Posterior cingulate gyrus (tissue), 11 donors: ENCODE data around the gene HMCN2.
"Not testable (repeated sequence)": the region's sequence is repeated elsewhere in the genome, so short reads cannot be mapped to it uniquely, and the experiment has no call there.

ENCODE experiments used
- DNase-seq, 10 donors: peaks; one replicate each; pipeline versions ENCODE4 v3.0.0 to v3.0.0-alpha.2; 2020 to 2021; ENCODE audit warnings: mixed read lengths in 3 of 10
- intact Hi-C: fragments of 100-400 bp; cut with DNase I; formaldehyde crosslinking; loops from one replicate; pipeline ENCODE4 v1.15.1; 2023

Gene HMCN2

GRCh38 chr9:130323051-130323745 lies 57.6 kb downstream of the HMCN2 start:
- no peak for DNase-seq
- intact Hi-C loops = no loop called here

DNA sequence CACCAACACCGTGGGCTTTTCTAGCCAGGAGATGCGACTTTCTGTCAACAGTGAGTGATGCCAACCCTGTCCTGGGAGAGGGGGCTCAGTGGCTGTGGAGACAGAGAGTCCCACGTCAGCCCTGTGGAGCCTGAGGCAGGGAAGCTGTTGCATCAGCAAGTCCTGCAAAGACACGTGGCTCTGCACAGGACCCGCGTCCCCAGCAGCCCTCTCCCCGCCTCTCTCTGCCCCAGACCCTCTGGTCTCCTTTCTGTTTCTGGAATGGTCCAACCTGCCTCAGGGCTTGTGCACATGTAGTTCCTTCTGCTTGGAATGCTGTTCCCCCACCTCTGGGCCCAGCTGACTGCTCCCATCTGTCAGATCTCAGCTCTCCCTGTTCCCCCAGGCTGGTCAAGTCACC lies 60.4 kb downstream of the HMCN2 start:
- DNase-seq = no peak
- intact Hi-C loops = no loop called here

DNA sequence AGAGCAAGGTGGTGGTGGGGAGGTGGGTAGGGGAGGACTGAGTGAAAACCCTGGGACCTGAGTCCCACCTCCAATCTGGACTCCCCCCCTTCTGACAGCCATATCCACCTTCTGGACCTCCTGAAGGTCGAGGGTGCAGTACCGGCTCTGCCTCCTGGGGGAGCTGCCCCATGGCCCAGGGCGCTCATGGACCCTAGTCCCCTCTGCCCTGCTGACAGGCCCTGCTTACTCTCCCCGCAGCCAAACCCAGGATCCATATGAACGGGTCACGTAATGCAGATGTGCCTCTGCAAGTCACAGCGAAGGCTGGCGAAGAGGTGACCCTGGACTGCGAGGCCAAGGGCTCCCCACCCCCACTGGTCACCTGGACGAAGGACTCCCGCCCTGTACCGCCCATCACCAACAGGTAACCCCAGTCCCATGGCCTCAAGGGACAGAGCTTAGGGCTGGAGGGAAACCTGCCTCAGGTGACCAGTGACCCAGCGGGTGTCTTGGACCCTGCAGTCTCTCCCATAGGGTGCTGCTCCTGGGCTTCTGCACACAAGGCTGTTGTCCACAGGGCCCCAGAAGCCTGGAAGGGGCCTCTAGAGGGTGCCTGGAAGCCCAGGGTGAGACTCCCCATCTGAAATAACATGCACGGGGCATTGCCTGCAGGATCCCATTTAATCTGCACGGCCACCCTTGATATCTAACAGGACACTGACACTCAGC lies 61.7 kb downstream of the HMCN2 start:
- DNase-seq = no peak
- intact Hi-C loops = no loop called here

GRCh38 chr9:130327781-130328348 lies 62.3 kb downstream of the HMCN2 start:
- intact Hi-C loops = no loop called here
- no peak for DNase-seq

- intact Hi-C loops = no loop called here
- DNase-seq = no peak
Measured at GRCh38 chr9:130328349-130328801, 62.8 kb downstream of the HMCN2 start.

- intact Hi-C loops = no loop called here
- no peak for DNase-seq
Measured at GRCh38 chr9:130329061-130329460, 63.5 kb downstream of the HMCN2 start.

DNA sequence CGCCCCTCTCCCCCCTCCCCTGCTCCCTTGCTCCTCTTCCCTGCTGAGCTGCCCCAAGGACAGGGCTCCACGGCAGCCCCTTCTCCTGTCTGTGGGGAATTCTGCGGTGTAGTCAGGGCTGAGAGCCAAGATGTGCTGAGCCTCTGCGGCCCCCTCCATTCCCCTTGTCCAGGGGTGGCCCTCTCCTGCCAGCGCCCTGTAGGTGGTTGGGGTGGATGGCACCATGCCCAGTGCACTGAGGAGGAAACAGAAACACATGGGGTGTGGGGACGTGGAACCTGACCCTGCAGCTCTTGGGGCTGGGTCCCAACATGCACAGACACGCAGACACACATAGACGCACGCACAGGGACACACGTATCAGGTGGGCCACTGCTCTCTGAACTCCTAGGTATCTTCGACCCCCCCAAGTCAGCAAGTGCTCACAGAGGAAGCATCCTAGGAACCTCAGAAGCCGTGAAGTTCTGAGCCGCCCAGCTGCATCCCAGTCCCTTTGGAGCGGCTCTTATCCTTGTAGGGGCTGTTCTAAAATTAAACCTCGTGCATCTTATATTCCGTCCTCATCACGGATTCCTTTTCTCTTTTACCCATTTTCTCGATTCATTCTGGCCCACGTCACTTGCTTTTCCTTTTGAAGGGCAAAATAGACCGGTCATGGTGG lies 64.8 kb downstream of the HMCN2 start:
- intact Hi-C loops = no loop called here
- DNase-seq = no peak

GRCh38 chr9:130331061-130331460 lies 65.5 kb downstream of the HMCN2 start:
- DNase-seq = no peak
- intact Hi-C loops = no loop called here

DNA sequence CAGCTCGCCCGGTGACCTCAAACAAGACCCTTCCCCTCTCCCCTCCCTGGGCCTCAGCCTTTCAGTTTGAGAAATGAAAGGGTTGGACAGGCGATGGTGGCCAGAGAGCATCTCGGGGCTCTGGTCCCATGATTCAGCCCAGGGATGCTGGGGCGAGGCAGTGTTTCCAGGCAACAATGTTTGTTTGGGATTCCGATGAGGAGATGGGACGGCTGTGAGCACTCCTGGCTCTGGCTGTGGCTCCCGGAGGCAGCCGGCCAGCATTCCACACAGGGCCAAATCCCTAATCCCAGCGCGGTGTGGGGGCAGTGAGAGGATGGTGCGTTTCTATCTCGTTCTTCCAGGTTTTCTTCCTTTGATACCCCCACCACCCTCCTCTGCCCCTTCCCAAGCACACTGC lies 66.0 kb downstream of the HMCN2 start:
- DNase-seq = peak in 1 of 10 donors; percentile 4
- intact Hi-C loops = no loop called here

- DNase-seq = no peak
- intact Hi-C loops = no loop called here
Measured at GRCh38 chr9:130332384-130332926, 66.9 kb downstream of the HMCN2 start.

GRCh38 chr9:130333041-130333711 lies 67.6 kb downstream of the HMCN2 start:
- intact Hi-C loops = no loop called here

GRCh38 chr9:130333712-130334062 lies 68.1 kb downstream of the HMCN2 start:
- no peak for DNase-seq
- intact Hi-C loops = no loop called here

More at GRCh38 chr9:130333041-130333711, 67.6 kb downstream of the HMCN2 start:
- no peak for DNase-seq

DNA sequence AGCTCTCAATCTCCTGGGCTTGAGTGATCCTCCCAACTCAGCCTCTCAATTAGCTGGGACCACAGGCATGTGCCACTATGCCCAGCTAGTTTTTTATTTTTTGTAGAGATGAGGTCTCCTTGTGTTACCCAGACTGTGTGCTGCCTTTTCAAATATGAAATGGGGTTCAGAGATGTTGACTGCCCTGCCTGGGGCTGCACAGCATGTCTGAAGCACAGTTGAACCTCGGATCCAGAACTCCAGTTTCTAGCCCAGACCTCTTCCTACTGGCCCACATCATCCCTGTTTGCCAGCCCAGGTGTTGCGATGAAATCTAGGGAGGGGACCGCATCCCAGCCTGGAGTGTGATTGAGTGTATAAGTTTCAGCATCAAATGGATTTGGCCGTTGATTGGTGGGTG lies 69.4 kb downstream of the HMCN2 start:
- no peak for DNase-seq
- intact Hi-C loops = no loop called here

GRCh38 chr9:130336027-130336610 lies 70.6 kb downstream of the HMCN2 start:
- intact Hi-C loops = no loop called here
- no peak for DNase-seq

DNA sequence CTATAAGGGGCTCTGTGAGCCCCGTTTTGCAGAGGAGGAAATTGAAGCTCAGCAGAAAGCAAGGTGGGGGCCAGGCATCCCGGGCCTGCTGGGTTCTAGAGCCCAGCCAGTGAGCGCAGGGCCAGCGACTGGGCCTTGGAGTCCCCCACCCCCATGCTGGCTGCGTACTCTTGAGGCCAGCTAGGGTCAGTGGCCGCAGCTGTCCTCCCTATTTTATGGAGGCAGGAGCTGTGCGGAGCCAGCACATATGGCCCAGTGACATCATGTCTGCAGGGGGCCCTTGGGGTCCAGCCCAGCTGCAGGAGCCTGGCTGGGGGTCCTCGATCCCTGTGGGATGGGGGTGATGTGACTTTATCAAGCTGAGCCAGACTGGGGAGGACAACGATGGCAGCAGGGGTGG lies 71.3 kb downstream of the HMCN2 start:
- no peak for DNase-seq

GRCh38 chr9:130337318-130337717 lies 71.8 kb downstream of the HMCN2 start:
- intact Hi-C loops = no loop called here
- no peak for DNase-seq

More for the DNA sequence above, 71.3 kb downstream of the HMCN2 start:
- intact Hi-C loops = no loop called here

- DNase-seq = no peak
- intact Hi-C loops = no loop called here
Measured at GRCh38 chr9:130337784-130338380, 72.3 kb downstream of the HMCN2 start.

- DNase-seq = peak in 1 of 10 donors; percentile 14
- intact Hi-C loops = not testable (repeated sequence)
Measured at GRCh38 chr9:130338891-130339290, 73.3 kb downstream of the HMCN2 start.

DNA sequence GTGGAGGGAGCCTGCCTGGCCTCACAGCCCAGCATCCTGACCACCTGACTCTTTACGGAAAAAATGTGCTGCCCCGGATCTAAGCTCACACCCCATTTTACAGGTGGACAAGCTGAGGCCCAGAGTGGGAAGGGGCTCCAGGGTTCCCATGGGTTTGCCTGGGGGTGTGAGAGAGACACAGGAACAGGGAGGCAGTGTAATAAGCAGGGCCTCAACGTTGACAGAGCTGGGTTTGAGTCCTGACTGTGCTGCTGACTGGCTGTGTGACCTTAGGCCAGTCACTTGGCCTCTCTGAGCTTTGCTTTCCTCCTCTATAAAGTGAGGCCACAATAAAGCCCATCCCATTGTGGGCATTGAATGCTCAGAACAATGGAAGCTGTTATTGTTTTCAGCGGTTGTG lies 73.7 kb downstream of the HMCN2 start:
- intact Hi-C loops = no loop called here
- peak in 1 of 10 donors; percentile 23 for DNase-seq

DNA sequence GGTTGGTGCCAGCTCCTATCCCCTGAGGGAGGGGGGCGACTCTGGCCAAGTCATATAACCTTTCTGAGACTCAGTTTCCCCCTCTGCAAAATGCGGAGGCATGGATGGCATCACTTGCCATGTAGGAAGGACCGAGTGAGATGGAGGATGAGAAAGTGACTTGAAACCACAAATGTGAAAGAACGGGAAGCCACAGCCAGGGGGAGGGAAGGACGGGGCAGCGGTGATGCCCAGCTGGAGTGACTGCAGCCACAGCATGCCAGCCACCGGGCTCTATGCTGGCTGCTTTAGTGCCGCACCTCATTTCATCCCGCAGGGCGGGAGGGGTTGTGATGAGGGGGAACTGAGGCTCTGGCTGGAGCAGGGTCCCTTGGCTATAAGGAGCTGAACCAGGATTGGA lies 74.5 kb downstream of the HMCN2 start:
- intact Hi-C loops = no loop called here
- no peak for DNase-seq
